GM19324 (cell line): Measurements from ENCODE around the gene SEMA7A.

Source experiments
- ATAC-seq: cut with Tn5 transposase; IDR thresholded peaks from one replicate; pipeline ENCODE4 v1.9.1; 2021; ENCODE audit warnings: mild to moderate bottlenecking, moderate library complexity; ENCODE audit not compliant: unreplicated experiment, low FRiP score

Gene SEMA7A

GRCh38 chr15:74451861-74452835 is 18.4 kb upstream of the SEMA7A start:
- ATAC-seq, result no peak

- no peak for ATAC-seq
Observed at GRCh38 chr15:74451322-74451721, 17.6 kb upstream of the SEMA7A start.

DNA sequence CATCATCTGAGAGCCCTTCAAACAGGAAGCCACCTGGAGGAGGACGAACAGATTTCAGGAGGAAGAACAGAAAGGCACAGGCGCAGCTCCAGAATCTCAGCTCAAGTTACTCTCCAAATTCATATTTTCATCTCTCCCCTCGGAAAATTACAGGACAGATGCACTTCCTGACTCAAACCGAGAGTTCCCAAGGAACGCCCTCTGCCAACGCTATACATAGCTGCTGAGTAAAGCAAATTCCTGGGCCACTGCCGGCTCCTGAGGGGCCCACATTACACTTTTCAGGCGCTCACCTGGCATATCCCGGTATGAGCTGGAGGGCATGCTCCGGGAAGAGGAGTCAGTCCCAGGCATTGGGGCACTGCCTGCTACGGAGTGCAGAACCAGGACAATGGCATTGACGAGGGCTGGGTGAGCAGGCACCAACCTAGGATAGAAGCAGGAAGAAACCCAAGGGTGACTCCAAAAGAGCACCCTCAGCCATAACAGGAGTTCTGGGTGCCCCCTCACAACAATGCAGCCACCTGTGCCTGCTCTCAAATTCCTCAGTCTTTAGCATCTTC is 16.0 kb upstream of the SEMA7A start:
- ATAC-seq, result no peak

- no peak for ATAC-seq
Observed at GRCh38 chr15:74449095-74449494, 15.3 kb upstream of the SEMA7A start.

GRCh38 chr15:74445816-74446763 is 12.3 kb upstream of the SEMA7A start:
- ATAC-seq, result no peak

- no peak for ATAC-seq
Observed at GRCh38 chr15:74444106-74445062, 10.6 kb upstream of the SEMA7A start.

DNA sequence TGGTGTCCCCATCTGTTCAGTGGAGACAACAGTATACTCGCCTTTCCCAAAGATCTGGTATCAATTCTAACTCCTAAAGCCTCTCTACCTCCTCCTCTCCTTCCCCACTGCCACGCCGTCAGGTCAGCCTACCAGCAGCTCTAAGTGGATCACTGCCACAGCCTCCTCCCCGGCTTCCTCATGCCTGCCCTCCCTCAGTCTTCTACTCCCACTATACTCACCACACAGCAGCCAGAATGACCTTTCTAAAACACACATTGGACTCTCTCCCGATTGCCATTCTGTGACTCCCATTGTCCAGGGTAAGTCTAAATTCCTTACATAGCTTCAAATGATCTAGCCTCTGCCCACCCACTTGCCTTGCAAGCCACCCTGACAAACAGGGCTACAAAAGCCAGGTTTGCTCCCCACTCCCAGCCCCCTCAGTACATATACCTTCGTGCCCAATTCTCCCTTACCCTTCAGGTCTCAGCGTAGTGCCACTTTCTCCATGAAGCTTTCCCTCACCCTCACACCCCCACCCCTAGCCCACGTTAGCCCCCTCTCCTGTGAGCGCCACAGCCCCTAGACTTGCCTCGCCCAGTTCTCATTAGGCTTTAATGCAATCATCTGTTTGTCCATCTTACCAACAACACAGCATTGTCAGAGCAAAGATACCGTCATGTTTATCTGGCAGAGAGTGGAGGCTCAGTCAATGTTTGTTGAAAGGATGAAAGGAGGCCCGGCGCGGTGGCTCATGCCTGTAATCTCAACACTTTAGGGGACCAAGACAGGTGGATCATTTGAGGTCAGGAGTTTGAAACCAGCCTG is 9.5 kb upstream of the SEMA7A start:
- no peak for ATAC-seq

GRCh38 chr15:74442604-74443003 is 8.8 kb upstream of the SEMA7A start:
- ATAC-seq, result no peak

DNA sequence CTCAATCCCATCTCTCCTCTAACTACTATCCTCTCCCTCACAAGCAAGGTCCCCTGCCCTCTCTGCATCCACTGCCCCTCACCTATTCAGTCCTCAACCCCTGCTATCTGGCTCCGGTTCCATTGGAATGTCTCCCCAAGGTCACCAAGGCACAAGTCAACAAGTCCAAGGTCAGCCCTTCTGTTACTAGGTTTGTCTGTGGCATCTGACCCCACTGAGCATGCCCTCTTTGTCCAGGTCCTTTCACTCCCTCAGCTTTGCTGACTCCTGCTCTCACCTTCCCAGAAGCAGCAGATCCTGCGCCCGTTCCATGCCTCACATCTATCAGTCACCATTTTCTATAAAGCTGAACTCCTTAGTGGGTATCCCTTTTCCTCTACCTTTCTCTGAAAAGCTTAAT is 8.3 kb upstream of the SEMA7A start:
- ATAC-seq, result no peak

DNA sequence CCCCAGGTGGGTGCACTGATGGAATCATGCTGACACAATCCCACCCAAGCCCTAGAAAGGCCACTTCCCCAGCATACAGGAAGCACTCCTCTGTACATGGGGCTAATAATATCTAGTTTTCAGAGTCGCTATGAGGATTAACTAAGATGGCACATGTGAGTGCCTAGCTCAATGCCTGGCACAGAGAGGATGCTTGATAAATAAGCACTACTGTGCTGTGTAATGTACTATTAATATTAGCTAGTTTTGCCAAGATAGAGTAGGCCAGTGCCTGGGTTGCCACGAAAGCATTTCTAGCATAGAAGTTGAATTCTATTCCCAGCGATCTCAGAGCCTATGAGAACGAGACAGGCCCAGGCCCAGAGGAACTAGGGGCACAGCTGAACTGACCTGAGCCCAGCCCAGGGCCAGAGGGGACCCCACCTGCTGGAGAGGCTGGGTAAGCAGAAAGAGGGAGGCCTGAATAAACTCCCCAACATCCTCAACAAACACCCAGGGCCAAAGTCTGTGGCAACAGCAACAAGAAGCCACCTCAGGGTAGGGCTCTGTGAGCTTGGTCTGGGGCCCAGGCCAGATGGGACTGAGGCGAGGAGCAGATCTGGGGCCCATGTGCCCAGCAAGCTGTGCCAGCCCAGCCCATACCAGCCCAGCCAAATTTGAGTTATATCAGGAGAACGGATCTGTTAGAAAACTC is 7.6 kb upstream of the SEMA7A start:
- no peak for ATAC-seq

- ATAC-seq, result no peak
Observed at GRCh38 chr15:74438721-74439316, 5.1 kb upstream of the SEMA7A start.

- ATAC-seq, result no peak
Observed at GRCh38 chr15:74438206-74438605, 4.4 kb upstream of the SEMA7A start.

DNA sequence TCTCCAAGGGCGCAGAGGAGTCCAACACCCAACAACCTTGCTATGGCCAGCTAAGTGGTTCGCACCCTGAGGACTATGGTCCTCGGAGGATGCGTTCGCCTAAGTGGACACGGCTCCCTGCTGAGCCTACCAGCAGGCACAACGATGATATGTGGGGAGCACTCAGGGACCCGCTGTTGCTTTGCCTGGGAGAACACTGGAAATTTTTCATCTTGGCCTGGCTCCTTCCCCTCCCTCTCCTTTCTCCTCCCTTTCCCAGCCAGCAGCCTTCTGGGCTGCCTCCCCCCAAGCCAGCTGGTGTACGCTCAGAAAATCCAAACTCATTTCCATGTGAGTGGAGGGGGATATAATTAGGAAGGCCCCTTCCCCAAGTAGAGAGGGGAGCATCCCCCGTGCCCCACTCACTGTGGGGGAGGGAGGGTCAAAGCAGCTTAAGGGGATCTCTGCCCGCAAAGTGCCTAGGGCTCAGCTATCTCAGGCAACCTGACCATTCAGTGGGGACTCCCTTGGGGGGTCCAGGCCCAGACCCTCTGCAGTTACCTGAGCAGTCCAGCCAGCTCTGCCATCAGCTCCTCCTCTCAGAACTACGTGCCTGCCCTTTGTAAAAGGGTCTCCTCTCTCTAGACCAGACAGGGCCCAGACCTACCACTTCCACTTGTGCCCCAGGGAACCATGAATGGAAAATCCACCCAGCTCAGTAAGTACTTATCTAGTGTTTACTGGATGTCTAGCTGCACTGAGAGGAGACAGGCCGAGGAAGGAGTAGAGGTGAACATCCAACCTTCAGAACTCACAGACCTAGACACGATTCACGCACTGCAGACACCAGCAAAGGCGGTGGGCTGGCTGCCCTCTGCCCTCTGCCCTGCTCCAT is 742 bp upstream of the SEMA7A start:
- ATAC-seq, result no peak

- ATAC-seq, result no peak
Observed at GRCh38 chr15:74432968-74433591, 678 bp downstream of the SEMA7A start.

GRCh38 chr15:74432271-74432967 is 1.3 kb downstream of the SEMA7A start:
- no peak for ATAC-seq

DNA sequence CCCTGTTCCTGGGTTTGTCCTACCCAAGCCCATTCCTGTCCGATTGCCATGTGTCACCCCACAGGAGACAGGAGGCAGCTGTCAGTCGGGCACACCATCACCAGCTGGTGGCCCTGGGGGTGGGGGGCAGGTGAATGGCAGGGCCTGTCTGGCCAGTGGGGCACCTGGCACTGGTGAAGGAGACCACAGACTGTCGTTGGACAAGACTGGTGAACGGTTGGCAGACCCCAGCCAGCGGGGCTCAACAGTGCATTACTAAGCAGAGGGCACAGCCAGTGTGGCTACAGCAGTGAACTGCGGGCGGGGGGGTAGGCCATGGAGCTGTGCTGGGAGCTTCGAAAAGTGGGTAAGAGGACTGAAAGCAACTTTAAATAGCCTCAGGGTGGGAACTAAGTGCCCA is 2.1 kb downstream of the SEMA7A start:
- no peak for ATAC-seq
